BLaER1 (cell line): ENCODE measurements around the gene OR52E1.

Source experiments
- H3K27ac ChIP-seq: shearing (Covaris generic); formaldehyde crosslinking; 2 replicates; pipeline ENCODE4 v1.8.1; 2022
- H3K27me3 ChIP-seq: shearing (Covaris generic); formaldehyde crosslinking; 2 replicates; pipeline ENCODE4 v1.8.1; 2022
- H3K36me3 ChIP-seq: shearing (Covaris generic); formaldehyde crosslinking; 2 replicates; pipeline ENCODE4 v1.8.1; 2022
- H3K4me1 ChIP-seq: shearing (Covaris generic); formaldehyde crosslinking; 2 replicates; pipeline ENCODE4 v1.8.1; 2022
- H3K4me2 ChIP-seq: shearing (Covaris generic); formaldehyde crosslinking; 2 replicates; pipeline ENCODE4 v1.8.1; 2022
- H3K4me3 ChIP-seq: shearing (Covaris generic); formaldehyde crosslinking; 2 replicates; pipeline ENCODE4 v1.8.1; 2022
- H3K9ac ChIP-seq: shearing (Covaris generic); formaldehyde crosslinking; 2 replicates; pipeline ENCODE4 v1.8.1; 2022
- H3K9me3 ChIP-seq: shearing (Covaris generic); formaldehyde crosslinking; 2 replicates; pipeline ENCODE4 v1.8.1; 2022
- H4K20me1 ChIP-seq: shearing (Covaris generic); formaldehyde crosslinking; 2 replicates; pipeline ENCODE4 v1.8.1; 2022
- Cebpa-rat ChIP-seq: shearing (Covaris generic); IDR thresholded peaks from 2 replicates; pipeline ENCODE4 v1.8.1; 2022

The OR52E1 gene

GRCh38 chr11:5107285-5107684 is 37.9 kb downstream of the OR52E1 start:
- H3K36me3 ChIP-seq: no peaks in the 10 kb centered on the region
- no peak overlapping the region for H3K9ac ChIP-seq
- no peak overlapping the region for H3K4me3 ChIP-seq
- no peak for TF ChIP-seq Cebpa-rat
- H3K27me3 ChIP-seq: no peaks in the 10 kb centered on the region
- H3K9me3 ChIP-seq: no peaks in the 10 kb centered on the region
- no peaks in the 10 kb centered on the region for H3K4me1 ChIP-seq
- no peaks in the 10 kb centered on the region for H4K20me1 ChIP-seq
- no peak overlapping the region for H3K27ac ChIP-seq
- no peak overlapping the region for H3K4me2 ChIP-seq

- no peak for TF ChIP-seq Cebpa-rat
Observed at GRCh38 chr11:5115339-5115738, 46.0 kb downstream of the OR52E1 start.

GRCh38 chr11:5117588-5117987 is 48.2 kb downstream of the OR52E1 start:
- Histone ChIP-seq H4K20me1 (no peaks in the 10 kb centered on the region), H3K27ac (no peak overlapping the region), H3K4me1 (no peaks in the 10 kb centered on the region), H3K36me3 (no peaks in the 10 kb centered on the region), H3K4me2 (no peak overlapping the region), H3K9me3 (no peaks in the 10 kb centered on the region), H3K4me3 (no peak overlapping the region), H3K9ac (no peak overlapping the region), H3K27me3 (no peaks in the 10 kb centered on the region)
- TF ChIP-seq Cebpa-rat: no peak

More at GRCh38 chr11:5115339-5115738, 46.0 kb downstream of the OR52E1 start:
- Histone ChIP-seq H3K27ac (no peak overlapping the region), H3K27me3 (no peaks in the 10 kb centered on the region), H3K4me3 (no peak overlapping the region), H4K20me1 (no peaks in the 10 kb centered on the region), H3K36me3 (no peaks in the 10 kb centered on the region), H3K9me3 (no peaks in the 10 kb centered on the region), H3K4me1 (no peaks in the 10 kb centered on the region), H3K4me2 (no peak overlapping the region), H3K9ac (no peak overlapping the region)

DNA sequence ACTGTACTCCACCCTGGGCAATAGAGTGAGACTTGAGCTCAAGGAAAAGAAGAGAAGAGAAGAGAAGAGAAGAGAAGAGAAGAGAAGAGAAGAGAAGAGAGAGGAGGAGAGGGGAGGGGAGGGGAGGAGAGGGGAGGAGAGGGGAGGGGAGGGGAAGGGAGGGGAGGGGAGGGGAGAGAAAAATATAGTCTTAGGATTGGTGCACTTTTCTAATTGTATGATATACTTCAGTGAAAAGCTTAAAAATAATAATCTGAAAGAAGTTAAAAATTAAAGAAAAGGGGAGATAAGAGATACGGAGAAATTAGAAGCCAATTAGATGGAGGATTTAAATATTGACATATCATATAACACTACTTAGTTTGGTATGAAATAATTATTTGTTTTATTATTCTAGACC is 49.5 kb downstream of the OR52E1 start:
- H3K27me3 ChIP-seq: no peaks in the 10 kb centered on the region

More for the DNA sequence above, 49.5 kb downstream of the OR52E1 start:
- no peaks in the 10 kb centered on the region for H4K20me1 ChIP-seq
- H3K9ac ChIP-seq: no peak overlapping the region
- H3K4me3 ChIP-seq: no peak overlapping the region
- H3K9me3 ChIP-seq: no peaks in the 10 kb centered on the region
- H3K36me3 ChIP-seq: no peaks in the 10 kb centered on the region
- no peak for TF ChIP-seq Cebpa-rat
- H3K27ac ChIP-seq: no peak overlapping the region
- H3K4me2 ChIP-seq: no peak overlapping the region
- no peaks in the 10 kb centered on the region for H3K4me1 ChIP-seq
